OCI-LY1 (cell line): ENCODE data around the gene IGSF11.
A peak's percentile ranks its signal among the peaks of the same experiment; 100 is the strongest.
"Not testable (repeated sequence)": the region's sequence is repeated elsewhere in the genome, so short reads cannot be mapped to it uniquely, and the experiment has no call there.

Experiments used
- H2AFZ ChIP-seq: fragments of 200-600 bp; sonication (generic), shearing (Covaris generic); 2 replicates; pipeline ENCODE4 v1.6.0; 2014; ENCODE audit warnings: antibody characterized with exemption, mild to moderate bottlenecking, low read length
- H3F3A ChIP-seq: fragments of 200-600 bp; sonication (generic), shearing (Covaris generic); 2 replicates; pipeline ENCODE4 v1.6.0; 2014; ENCODE audit warnings: mild to moderate bottlenecking, antibody characterized with exemption, low read length, moderate library complexity; ENCODE audit not compliant: insufficient read depth
- H3K27ac ChIP-seq: fragments of 200-600 bp; sonication (generic); 2 replicates; pipeline ENCODE4 v1.5.1; 2014; ENCODE audit warnings: low read length, mixed run types, mild to moderate bottlenecking, low read depth; ENCODE audit not compliant: poor library complexity, severe bottlenecking
- H3K27me3 ChIP-seq: fragments of 200-600 bp; sonication (generic); 2 replicates; pipeline ENCODE4 v1.6.0; 2014; ENCODE audit warnings: antibody characterized with exemption, mild to moderate bottlenecking, low read length, moderate library complexity; ENCODE audit not compliant: insufficient read depth
- H3K36me3 ChIP-seq: fragments of 200-600 bp; sonication (generic); 2 replicates; pipeline ENCODE4 v1.6.1; 2014; ENCODE audit warnings: mild to moderate bottlenecking, antibody characterized with exemption, low read length, moderate library complexity, mixed read lengths; ENCODE audit not compliant: insufficient read depth
- H3K4me1 ChIP-seq: fragments of 200-600 bp; sonication (generic); 2 replicates; pipeline ENCODE4 v1.5.1; 2014; ENCODE audit warnings: mild to moderate bottlenecking, low read length, moderate library complexity; ENCODE audit not compliant: insufficient read depth, severe bottlenecking
- H3K4me2 ChIP-seq: fragments of 200-600 bp; sonication (generic), shearing (Covaris generic); 2 replicates; pipeline ENCODE4 v1.6.1; 2014; ENCODE audit warnings: low read length
- H3K4me3 ChIP-seq: fragments of 200-600 bp; sonication (generic); 2 replicates; pipeline ENCODE4 v1.5.1; 2014; ENCODE audit warnings: low read length, low read depth, mild to moderate bottlenecking, mixed read lengths; ENCODE audit not compliant: poor library complexity, severe bottlenecking
- H3K79me2 ChIP-seq: fragments of 200-600 bp; shearing (Covaris generic); 2 replicates; pipeline ENCODE4 v1.6.1; 2016; ENCODE audit warnings: mixed run types, low read length, mixed read lengths; ENCODE audit not compliant: insufficient read depth
- H3K9ac ChIP-seq: fragments of 200-600 bp; sonication (generic), shearing (Covaris generic); 2 replicates; pipeline ENCODE4 v1.6.1; 2014; ENCODE audit warnings: mild to moderate bottlenecking, low read length, mixed read lengths
- H3K9me2 ChIP-seq: fragments of 200-600 bp; sonication (generic), shearing (Covaris generic); 2 replicates; pipeline ENCODE4 v1.6.1; 2014; ENCODE audit warnings: low read depth, mild to moderate bottlenecking, low read length, mixed read lengths
- H3K9me3 ChIP-seq: fragments of 200-600 bp; shearing (Covaris generic); 2 replicates; pipeline ENCODE4 v1.6.1; 2014; ENCODE audit warnings: low read length, mixed read lengths
- H4K20me1 ChIP-seq: fragments of 200-600 bp; sonication (generic), shearing (Covaris generic); 2 replicates; pipeline ENCODE4 v1.6.0; 2016; ENCODE audit warnings: mild to moderate bottlenecking, low read length; ENCODE audit not compliant: insufficient read depth
- EZH2 ChIP-seq: fragments of 200-600 bp; sonication (generic), shearing (Covaris generic); IDR thresholded peaks from 2 replicates; pipeline ENCODE4 v1.8.0; 2017; ENCODE audit warnings: borderline replicate concordance, mixed run types, mild to moderate bottlenecking, antibody characterized with exemption, low read length, moderate library complexity, mixed read lengths
- TF ChIP-seq, protein P1 (sequence below): fragments of 200-600 bp; sonication (generic), shearing (Covaris generic); IDR thresholded peaks from 2 replicates; pipeline ENCODE4 v1.5.1; 2017; ENCODE audit warnings: mild to moderate bottlenecking, antibody characterized with exemption, low read length, moderate library complexity, mixed read lengths

IGSF11 gene

DNA sequence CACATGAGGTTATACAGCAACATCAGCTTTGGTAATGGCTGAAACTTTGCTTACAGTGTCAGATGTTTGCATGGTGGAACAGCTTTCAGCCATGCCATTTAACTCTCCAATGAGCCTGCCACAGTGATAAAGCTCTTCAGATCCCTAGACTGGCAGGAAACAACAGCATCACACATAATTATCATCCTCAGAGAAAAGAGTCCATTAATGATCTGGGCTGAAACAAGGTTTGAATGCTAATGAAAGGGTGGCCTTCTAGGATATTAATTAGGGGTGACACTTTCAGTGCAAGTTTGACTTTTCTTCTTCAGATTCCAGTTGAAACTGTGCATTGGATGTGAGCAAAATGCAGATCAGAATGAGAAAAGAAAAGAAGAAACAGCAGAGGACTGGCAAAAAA is 166.6 kb downstream of the IGSF11 start:
- Histone ChIP-seq H4K20me1 (no peaks in the 10 kb centered on the region), H3K4me1 (no peaks in the 10 kb centered on the region)
- TF ChIP-seq, protein P1, sequence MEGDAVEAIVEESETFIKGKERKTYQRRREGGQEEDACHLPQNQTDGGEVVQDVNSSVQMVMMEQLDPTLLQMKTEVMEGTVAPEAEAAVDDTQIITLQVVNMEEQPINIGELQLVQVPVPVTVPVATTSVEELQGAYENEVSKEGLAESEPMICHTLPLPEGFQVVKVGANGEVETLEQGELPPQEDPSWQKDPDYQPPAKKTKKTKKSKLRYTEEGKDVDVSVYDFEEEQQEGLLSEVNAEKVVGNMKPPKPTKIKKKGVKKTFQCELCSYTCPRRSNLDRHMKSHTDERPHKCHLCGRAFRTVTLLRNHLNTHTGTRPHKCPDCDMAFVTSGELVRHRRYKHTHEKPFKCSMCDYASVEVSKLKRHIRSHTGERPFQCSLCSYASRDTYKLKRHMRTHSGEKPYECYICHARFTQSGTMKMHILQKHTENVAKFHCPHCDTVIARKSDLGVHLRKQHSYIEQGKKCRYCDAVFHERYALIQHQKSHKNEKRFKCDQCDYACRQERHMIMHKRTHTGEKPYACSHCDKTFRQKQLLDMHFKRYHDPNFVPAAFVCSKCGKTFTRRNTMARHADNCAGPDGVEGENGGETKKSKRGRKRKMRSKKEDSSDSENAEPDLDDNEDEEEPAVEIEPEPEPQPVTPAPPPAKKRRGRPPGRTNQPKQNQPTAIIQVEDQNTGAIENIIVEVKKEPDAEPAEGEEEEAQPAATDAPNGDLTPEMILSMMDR: no peak
- no peak for TF ChIP-seq EZH2

DNA sequence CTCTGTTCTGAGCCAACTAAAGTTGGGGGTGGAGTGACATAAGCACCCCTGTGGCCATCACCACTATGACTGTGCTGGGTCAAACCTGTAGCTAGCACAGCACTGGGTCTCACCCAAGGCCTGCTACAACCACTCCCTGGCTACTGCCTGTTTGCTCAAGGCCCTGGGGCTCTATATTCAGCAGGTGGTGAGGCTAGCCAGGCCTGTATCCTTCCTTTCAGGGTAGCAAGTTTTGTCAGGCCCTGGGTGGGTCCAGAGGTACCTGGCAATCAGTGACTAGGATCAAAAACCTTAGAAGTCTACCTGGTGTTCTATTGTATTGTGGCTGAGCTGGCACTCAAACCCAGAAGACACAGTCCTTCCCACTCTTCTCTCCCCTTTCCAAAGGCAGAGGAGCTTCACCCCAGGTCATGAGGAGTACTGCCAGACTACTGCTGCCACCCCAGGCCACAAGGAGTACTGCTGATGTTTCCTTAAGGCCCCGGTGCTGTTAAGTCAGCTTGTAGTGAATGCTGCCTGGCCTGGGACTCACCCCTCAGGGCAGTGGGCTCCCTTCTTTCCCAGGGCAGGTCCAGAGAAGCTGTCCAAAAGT is 170.8 kb downstream of the IGSF11 start:
- Histone ChIP-seq H3F3A (no peaks in the 10 kb centered on the region), H3K79me2 (no peaks in the 10 kb centered on the region), H3K27ac (no peak overlapping the region), H3K9me2 (no peaks in the 10 kb centered on the region), H3K4me1 (no peaks in the 10 kb centered on the region), H3K9ac (no peak overlapping the region), H4K20me1 (no peaks in the 10 kb centered on the region), H2AFZ (no peak overlapping the region), H3K36me3 (no peaks in the 10 kb centered on the region), H3K9me3 (no peaks in the 10 kb centered on the region), H3K4me3 (no peak overlapping the region), H3K27me3 (no peaks in the 10 kb centered on the region), H3K4me2 (no peak overlapping the region)
- TF ChIP-seq, protein P1: peak; percentile 46; the same call in 1 of the 2 replicates
- no peak for TF ChIP-seq EZH2

More for the DNA sequence above, 166.6 kb downstream of the IGSF11 start:
- H3K27me3 ChIP-seq: no peaks in the 10 kb centered on the region
- H3K27ac ChIP-seq: no peak overlapping the region
- no peaks in the 10 kb centered on the region for H3K9me3 ChIP-seq
- no peaks in the 10 kb centered on the region for H3F3A ChIP-seq
- H3K9ac ChIP-seq: no peak overlapping the region
- H3K79me2 ChIP-seq: no peaks in the 10 kb centered on the region
- H3K4me3 ChIP-seq: no peak overlapping the region
- H3K36me3 ChIP-seq: no peaks in the 10 kb centered on the region
- no peak overlapping the region for H2AFZ ChIP-seq
- H3K9me2 ChIP-seq: no peaks in the 10 kb centered on the region
- H3K4me2 ChIP-seq: no peak overlapping the region

DNA sequence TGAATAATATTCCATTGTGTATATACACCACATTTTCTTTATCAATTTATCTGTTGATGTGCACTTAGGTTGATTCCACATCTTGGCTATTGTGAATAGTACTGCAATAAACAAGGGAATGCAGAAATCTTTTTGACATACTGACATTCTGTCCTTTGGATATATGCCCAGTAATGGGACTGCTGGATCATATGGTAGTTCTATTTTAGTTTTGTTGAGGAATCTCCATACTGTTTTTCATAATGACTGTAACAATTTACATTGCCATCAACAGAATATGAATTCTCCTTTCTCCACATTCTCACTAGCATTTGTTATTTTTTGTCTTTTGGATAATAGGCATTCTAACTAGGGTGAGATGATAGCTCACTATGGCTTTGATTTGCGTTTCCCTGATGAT is 174.7 kb downstream of the IGSF11 start:
- Histone ChIP-seq H3K36me3 (no peaks in the 10 kb centered on the region), H3K79me2 (no peaks in the 10 kb centered on the region), H2AFZ (no peak overlapping the region), H3K4me3 (no peak overlapping the region), H3K9me2 (no peaks in the 10 kb centered on the region), H3K27me3 (no peaks in the 10 kb centered on the region), H3K4me1 (no peaks in the 10 kb centered on the region), H3F3A (no peaks in the 10 kb centered on the region), H3K27ac (no peak overlapping the region), H4K20me1 (no peaks in the 10 kb centered on the region), H3K4me2 (no peak overlapping the region), H3K9ac (no peak overlapping the region), H3K9me3 (no peaks in the 10 kb centered on the region)
- no peak for TF ChIP-seq EZH2
- TF ChIP-seq, protein P1: no peak

DNA sequence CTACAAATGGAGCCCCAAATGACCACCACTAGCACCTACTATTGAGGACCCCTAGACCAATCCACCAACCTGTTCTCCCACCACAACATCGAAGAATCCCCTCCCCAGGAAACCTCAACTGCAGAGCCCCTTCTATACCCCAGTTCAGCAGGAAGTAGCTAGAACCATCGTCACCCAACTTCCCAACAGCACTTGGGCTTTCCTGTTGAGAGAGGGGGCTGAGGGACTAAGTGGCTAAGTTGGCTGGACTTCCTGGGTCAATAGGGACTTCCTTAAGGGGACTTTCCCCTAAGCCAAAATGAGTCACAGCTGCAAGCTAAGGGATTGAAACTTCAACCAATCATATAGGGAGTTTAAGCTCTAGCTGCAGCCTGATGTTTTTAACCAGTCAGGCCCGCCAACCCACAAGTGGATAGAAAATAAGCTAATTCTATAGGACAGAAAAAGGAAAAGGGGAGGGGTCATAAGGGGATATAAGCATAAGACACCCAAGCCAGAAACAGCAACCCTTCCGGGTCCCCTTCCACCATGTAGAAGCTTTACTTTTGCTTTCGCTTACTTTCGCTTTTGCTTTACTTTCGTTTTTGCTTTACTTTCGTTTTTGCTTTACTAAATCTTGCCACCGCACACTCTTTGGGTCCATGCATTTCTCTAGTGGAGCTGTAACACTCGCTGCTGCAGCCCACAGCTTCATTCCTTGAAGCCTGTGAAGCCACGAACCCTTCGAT is 183.0 kb downstream of the IGSF11 start:
- H3K9me2 ChIP-seq, H4K20me1 ChIP-seq, H3K4me1 ChIP-seq, H3F3A ChIP-seq, H3K36me3 ChIP-seq, H3K27me3 ChIP-seq, H3K27ac ChIP-seq, H3K79me2 ChIP-seq, H3K9me3 ChIP-seq, H3K9ac ChIP-seq: not testable (repeated sequence)
- peak overlapping the region; percentile 31 for H3K4me3 ChIP-seq
- H3K4me2 ChIP-seq: peak overlapping the region; percentile 47
- H2AFZ ChIP-seq: peak overlapping the region; percentile 82; the same call in 1 of the 2 replicates
